Hematopoietic multipotent progenitor cell (in vitro differentiated cells): Measurements from ENCODE around the gene SLC25A28. TPM values are rescaled to one million over a fixed set of nuclear protein-coding genes. Genes with fewer than 3 reads are reported as not detected.
"Not testable (repeated sequence)": the region's sequence is repeated elsewhere in the genome, so short reads cannot be mapped to it uniquely, and the experiment has no call there.

Source experiments
- DNase-seq, 3 donors: peaks; one replicate each; pipeline ENCODE4 v3.0.0-alpha.2; 2011 to 2015; ENCODE audit warnings: low read depth in 2 of 3, low spot score in 2 of 3
- total RNA-seq: library from RNA; depleted of rRNA; stranded (reverse); fragments of >200 nt; gene quantifications from one replicate; pipeline ENCODE4 v1.2.3, GENCODE V29; 2012

Gene SLC25A28
- total RNA-seq, 1 donor, result 53.1 TPM

DNA sequence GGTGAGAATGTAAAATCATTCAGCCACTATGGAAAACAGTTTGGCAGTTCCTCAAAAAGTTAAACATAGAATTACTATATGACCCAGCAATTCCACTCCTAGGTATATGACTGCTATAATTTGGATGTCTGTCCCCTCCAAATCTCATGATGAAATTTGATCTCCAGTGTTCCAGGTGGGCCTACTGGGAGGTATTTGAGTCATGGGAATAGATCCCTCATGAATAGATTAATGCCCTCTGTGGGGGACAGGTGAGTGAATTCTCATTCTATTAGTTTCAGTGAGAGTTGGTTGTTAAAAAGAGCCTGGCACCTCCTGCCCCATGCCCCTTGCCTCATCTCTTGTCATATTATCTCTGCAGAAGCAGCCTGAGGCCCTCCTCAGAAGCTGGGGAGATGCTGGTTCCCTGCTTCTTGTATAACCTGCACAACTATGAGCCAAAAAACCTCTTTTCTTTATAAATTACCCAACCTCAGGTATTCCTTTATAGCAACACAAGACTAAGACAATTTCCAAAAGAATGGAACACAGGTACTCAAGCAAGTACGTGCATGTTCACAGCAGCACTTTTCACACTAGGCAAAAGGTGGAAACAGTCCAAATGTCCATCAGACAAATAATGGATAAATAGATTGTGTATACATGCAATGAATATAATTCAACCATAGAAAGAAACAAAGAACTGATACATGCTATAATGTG, 8.8 kb upstream of the SLC25A28 start:
- DNase-seq, result no peak

DNA sequence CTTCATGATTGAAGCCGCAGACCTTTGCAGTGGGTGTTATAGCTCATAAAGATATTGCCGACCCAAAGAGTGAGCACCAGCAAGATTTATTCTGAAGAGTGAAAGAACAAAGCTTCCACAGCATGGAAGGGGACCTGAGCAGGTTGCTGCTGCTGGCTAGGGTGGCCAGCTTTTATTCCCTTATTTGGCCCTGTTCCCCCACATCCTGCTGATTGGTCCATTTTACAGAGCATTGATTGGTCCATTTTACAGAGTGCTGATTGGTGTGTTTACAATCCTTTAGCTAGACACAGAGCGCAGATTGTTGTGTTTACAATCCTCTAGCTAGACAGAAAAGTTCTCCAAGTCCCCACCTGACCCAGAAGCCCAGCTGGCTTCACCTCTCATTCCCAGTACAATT, 4.9 kb upstream of the SLC25A28 start:
- DNase-seq, result not testable (repeated sequence)

DNA sequence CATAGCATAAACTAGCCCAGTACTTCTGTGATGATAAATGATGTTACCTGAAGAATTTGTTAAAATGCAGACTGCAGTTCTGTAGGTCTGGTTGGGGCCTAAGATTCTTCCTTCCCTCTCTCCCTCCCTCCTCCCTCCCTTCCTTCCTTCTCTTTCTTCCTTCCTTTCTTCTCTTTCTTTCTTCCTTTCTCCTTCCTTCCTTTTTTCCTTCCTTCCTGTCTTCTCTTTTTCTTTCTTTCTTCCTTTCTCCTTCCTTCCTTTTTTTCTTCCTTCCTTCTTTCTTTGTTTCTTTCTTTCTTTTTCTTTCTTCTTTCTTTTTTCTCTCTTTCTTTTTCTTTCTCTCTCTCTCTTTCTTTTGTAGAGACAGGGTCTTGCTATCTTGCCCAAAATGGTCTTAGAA, 3.7 kb upstream of the SLC25A28 start:
- DNase-seq, result no peak

DNA sequence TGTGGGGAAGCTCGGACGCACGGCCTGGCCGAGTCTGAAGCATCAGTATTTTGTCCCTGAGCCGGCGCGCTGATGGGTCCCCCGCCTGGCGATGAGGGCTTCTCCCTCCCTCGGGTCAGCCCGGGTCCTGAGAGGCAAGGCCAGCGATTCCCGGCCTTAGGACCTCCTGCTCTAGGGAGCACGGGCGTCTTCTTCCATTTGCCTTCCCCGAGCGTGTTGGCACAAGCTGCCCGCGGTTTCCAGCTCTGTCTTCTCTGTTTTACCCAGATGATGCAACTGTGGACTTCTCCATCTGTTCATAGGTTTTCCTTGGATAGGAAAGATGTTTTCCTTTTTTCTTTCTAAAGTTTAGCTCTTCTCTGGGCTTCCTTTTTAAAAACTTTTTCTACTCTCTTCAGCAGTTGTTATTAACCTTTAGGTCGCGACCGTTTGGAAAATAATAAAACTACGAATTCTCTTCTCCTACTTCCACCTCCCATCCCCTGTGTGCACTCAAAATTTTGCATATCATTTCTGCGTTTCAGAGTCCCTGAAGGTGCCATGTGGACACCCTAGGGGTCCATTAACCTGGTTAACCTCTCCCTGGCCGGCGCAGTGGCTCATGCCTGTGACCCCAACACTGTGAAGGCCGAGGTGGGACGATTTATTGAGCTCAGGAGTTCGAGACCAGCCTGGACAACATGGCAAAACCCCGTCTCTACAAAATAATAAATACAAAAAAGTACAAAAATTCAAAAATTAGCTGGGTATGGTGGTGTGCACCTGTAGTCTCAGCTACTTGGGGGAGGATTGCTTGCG, 1.4 kb upstream of the SLC25A28 start:
- DNase-seq, result no peak

DNA sequence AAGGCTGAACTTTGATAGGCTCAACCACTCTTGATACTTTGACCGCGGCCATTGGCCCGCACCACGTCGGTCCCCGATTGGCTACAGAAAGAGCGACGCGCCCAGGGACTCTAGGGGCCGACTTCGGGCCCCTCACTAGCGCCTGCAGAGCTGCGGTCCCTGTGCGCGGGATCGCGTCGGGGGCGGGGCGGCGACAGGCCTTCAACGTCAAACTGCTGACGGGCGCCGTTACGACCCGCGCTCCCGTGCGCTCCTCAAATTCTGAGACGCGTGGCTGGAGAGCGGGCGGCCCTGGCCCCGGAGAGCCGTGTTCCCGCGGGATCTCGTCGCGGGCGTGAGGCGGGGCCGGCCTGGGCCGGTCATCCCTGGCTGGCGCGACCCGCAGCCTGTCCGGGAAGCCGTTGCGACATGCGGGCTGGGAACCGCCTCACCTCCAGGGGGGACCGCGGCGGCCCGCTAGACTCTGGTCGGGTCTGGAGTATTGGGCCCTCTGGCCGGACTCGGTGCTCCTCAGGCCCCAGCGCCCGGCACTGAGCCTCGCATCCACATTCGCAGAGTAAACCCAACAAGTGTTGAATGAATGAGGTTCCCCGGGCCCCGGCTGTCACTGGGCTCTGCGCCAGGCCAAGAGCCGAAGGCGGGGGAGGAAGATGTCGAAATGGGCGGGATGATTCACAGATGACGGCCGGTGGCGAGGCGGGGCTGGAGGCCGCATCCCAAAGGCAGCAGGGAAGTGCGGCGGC, 643 bp upstream of the SLC25A28 start:
- DNase-seq, result peak; percentile 84 to 100 (median 99)

DNA sequence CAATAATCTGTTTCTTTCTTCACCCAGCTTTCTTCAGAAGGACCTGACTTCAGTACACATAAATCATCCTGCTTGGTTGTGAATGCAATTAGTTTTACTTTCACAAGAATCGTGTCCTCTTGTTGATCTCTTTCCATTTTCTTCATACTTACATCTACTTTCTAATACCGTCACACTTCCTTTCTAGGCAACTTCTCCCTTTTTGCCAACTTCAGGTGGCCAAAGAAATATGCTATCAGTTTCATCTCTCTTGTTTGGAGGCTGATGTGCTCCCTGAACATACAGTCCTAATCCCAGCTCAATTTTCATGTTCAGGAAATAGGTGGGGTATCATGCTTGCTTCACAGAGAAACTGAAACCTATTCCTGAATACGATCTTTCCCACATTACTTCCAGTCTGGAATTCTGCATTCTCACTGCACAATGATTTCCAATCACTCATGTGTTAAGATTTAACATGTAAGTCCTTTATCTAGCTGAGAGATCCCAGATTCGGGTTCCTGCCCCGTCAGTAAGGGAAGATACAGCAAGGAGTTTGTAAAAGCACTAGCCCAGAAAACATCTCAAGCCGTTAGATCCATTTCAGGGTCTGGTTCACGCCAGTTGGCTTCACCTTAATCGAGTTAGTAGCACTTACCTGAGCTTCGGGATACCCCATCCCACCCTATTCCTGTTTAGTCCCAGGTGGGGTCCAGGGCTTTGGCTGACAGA, 994 bp downstream of the SLC25A28 start:
- peak in 2 of 3 donors; percentile 36 to 72 for DNase-seq

DNA sequence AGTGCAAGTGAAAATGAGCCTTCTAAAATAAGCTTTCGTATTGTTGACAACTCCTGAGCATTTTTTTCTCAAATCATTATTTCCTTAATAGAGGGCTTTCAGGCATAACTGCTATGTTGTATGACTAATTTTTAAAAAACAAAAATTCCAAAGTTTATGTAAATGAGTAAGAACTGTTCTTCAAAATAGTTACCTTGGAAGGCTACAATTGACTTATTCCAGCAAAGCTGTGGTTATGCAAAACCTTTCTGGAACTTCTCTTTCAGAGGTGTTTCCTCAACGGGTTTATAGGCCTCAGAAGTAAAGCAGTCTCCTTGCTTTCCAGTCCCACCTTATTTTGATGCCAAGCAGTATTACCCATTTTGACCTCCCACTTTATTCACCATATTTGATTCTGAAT, 2.5 kb downstream of the SLC25A28 start:
- no peak for DNase-seq

DNA sequence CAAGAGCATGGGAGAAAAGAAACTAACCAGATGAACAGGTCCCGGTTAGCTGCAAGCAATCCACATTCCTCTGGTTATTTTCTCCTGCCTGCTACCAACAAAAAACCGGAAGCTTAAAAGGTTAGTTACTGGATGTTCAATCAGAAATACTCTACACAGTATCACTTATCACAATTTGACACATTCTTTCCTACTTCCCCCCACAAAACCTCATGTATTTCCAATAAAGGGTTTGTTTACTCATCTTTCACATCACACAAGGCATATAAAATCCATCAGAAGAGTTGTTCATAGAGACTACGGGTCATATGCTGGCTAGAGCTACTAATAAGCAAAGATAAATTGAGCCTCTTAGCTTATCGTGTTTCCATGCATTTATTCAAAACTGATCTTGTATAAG, 4.8 kb downstream of the SLC25A28 start:
- peak in 1 of 3 donors; percentile 45 for DNase-seq

DNA sequence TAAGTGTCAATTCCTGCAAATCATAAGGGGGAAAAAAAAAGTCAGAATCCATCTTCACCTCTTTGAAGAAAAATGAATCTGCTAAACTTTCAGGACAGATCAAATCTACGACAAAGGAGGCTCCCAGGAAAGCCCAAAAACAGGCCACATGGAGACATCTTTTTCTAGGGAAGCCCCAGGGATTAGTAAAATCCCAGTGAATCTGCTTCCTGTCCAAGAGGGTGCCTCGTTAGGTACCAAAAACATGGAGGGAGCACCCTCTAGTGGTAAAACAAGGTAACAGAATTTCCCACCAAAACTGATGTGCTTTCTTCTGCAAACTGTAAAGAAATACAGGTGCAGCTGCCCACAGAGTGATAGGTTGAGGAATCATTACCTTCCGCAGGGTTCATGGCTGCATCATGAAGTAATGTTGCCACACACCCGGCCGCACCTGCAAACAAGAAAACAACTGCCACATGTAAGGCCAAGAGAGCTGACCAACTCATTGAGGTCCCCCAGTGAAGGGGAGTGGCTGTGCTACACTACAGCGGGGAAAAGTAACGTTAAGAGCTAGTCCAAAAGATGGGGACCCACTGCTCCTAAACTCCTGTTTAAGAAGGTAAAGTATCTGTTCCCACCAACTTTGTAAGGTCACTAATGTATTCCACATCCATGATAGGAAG, 7.9 kb downstream of the SLC25A28 start:
- peak; percentile 14 to 51 (median 51) for DNase-seq

DNA sequence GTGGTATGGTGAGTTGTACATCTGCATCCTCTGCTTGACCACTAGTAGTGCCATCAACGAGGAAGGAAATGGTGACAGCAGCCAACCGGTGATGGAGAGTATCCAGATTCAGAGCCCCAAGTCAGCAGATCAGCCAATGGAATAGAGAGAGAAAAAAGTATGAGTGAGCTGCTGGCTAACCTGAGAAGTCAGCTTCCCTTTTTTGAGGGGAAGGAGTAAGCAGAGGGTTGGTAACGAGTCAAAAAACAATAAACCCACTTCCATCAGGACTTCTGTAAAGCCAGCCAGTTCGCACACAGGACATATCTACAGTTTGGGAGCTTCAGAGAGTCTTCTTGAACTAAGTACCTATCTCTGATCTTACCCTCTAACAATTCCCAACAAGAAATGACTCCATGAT, 8.9 kb downstream of the SLC25A28 start:
- peak in 1 of 3 donors; percentile 54 for DNase-seq

DNA sequence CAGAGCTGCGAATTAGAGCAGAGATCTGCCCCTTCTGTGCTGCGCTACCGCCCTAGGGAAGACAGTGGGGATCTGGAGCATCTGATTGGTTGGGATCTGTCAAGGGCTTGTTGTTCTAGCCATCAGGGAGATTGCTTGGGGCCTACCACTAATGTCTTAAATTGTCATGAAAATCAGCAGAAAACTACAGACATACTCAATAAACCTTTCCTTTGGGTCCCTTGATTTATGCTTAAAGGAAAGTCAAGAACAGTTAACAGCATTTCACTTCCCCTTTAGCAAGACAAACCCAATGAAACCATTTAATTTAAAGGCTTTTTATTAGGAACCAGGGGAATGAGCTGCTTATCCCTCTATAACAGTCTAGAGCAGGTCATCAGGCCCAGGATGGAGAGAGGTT, 10.0 kb downstream of the SLC25A28 start:
- DNase-seq, result peak in 1 of 3 donors; percentile 73

DNA sequence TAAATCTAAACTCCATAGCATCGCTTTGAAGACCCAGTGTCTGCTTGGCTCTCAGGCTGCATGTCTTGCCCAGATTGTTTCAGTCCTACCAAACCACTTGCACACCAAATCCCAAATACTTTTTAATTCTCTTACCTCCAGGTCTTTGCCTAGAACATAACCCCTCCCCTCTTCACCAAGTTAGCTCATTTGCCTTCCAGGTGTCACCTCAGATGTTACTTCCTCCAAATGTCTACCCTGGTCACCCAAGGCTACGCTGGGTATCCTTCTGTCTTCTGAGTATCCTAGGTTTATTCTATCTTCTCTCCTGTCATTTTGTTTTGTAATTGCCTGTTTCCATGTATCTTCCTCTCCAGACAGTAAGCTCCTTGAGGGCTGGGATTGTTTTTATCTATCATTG, 11.1 kb downstream of the SLC25A28 start:
- DNase-seq, result no peak

DNA sequence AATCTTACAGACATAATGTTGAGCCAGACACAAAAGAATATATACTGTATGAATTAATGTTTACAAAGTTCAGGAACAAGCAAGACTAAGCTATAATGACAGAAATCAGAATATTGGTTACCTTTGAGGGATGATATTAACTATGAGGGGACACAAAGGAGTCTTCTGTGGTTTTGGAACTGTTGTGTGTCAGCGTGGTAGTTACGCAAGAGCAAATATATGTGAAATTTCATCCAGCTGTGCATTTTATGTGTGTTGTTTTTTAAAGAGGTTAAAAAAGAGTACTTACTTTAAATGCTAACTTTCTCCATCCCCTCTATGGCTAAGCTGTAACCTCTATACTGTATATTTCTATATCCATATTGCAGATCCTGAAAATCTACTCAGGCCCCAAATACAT, 14.9 kb downstream of the SLC25A28 start:
- no peak for DNase-seq

DNA sequence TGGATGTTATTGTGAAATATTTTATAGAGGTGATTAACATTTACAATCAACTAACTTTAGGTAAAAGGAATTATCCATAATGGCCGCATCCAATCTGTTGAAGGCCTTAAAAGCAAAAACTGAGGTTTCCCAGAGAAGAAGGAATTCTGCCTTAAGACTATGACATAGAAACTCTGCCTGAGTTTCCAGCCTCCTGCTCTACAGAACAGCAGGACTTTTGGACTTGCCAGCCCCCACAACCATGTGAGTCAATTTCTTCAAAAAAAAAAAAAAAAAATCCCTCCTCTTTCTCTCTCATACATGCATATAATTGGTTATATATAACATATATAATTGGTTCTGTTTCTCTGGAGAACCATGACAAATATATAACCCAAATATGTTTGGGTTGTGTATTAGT, 15.4 kb downstream of the SLC25A28 start:
- DNase-seq, result no peak

DNA sequence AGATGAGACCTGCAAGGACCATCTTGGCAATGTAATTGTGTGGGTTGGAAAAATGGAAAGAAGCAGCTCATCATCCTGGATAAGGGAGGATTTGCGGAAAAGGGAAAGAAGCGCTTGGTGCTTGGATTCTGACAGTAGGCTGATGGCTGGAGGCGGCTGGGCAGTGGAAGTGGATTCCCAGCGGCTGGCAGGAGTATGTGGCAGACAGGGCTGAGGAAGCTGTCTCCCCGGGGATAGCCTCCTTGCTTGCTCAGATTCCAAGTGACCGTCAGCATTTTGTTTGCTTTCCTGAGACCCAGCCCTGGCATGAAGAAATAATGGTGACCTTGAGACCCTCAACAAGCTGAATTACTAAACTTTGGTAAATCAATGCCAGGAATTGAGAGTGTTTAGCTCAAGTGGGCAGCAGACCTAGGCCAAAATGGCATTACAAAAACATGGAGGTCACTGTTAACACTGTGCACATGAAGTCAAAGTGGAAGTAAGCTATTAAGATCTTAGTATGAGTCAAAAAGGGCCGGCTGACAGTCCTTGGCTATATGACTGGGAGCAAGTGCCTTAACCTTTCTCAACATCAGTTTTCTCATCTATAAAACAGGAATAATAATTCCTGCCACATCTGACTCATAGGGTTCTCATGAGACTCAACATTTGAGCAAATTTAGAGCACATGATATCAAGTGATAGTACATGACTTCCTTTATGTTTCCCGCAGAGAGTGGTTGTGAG, 21.3 kb downstream of the SLC25A28 start:
- no peak for DNase-seq

DNA sequence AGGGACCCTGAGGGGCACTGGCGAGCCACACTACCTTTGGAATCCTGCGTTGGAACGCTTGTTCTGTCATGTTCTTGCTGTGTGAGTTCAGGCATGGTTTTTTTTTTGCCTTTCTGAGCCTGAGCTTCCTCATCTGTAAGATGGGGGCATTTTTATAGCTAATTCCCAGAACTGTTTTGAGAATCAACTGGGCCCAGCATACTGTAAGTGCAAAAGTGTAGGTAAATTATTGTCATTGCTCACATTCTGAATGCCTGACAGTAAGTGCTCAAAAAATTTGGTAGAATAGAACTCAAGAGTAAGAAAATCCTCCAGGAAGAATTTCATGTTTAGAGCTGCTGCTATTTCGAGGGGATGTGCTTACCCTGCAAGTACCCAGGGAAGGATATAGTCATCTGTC, 22.2 kb downstream of the SLC25A28 start:
- no peak for DNase-seq

DNA sequence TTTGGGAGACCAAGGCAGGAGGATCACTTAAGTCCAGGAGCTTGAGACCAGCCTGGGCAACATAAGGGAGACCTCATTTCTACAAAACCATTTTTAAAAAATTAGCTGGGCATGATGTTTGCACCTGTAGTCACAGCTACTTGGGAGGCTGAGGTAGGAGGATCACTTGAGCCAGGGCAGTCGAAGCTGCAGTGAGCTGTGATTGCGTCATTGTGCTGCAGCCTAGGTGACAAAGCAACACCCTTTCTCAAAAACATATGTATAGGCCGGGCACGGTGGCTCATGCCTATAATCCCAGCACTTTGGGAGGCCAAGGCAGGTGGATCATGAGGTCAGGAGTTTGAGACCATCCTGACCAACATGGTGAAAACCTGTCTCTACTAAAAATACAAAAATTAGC, 23.5 kb downstream of the SLC25A28 start:
- not testable (repeated sequence) for DNase-seq

DNA sequence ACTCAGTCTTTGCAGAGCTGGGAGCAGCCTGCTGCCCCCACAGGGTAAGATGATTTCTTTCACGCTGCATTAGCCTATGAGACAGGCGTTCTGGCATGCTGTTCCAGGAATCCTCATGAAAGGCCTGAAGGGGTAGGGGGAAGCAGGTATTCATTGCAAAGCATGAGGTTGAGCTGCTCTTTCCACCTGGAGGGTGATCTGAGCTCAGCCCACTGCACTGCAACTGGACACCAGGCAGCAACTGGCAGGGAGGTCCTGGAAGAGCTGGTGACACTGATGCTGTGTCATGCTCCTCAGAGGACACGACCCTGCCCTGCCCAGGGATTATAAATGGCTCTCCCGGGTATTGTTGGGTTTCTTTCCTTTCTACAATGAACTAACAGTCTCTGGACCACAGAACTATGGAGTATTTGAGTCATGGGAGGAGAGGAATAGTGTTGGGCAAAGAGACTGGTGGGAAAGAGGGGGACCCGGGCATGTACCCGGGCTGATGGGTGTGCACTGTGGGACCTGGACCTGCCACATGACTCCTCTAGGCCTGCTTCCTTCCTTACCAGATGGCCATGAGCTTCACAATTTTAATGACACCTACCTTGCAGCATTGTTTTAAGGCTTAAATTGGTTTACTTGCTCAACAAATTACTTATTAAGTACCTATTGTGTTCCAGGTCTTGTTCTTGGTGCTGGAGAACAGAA, 24.3 kb downstream of the SLC25A28 start:
- no peak for DNase-seq

DNA sequence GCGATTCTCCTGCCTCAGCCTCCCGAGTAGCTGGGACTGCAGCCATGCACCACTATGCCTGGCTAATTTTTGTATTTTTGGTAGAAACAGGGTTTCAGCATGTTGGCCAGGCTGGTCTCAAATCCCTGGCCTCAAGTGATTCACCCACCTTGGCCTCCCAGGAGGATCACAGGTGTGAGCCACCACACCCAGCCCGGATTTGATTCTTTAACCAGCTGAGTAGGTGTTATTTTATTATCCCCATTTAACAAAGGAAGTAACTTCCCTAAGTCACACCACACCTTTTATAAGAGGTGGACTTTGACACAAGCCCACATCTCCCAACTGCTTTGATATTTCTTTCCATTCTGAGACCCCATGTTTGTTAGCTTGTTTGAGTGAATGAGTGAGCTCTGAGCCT, 25.0 kb downstream of the SLC25A28 start:
- no peak for DNase-seq
